ENCODE data around the gene FADS1. TPM values are rescaled to one million over a fixed set of nuclear protein-coding genes. Genes with fewer than 3 reads are reported as not detected.

Gene FADS1
- total RNA-seq, 3 donors from 2014 or later: 8.8 to 112 (median 15.1) TPM

- TF ChIP-seq, protein P1, sequence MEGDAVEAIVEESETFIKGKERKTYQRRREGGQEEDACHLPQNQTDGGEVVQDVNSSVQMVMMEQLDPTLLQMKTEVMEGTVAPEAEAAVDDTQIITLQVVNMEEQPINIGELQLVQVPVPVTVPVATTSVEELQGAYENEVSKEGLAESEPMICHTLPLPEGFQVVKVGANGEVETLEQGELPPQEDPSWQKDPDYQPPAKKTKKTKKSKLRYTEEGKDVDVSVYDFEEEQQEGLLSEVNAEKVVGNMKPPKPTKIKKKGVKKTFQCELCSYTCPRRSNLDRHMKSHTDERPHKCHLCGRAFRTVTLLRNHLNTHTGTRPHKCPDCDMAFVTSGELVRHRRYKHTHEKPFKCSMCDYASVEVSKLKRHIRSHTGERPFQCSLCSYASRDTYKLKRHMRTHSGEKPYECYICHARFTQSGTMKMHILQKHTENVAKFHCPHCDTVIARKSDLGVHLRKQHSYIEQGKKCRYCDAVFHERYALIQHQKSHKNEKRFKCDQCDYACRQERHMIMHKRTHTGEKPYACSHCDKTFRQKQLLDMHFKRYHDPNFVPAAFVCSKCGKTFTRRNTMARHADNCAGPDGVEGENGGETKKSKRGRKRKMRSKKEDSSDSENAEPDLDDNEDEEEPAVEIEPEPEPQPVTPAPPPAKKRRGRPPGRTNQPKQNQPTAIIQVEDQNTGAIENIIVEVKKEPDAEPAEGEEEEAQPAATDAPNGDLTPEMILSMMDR (IDR thresholded peaks at IDR 0.05): no peak
- no peak for TF ChIP-seq POLR2AphosphoS5 (IDR thresholded peaks at IDR 0.05)
- Histone ChIP-seq H3K27me3 (no peaks in the 10 kb centered on the region), H3K9me3 (no peaks in the 10 kb centered on the region), H3K4me3 (no peak overlapping the region), H3K36me3 (no peaks in the 10 kb centered on the region), H3K27ac (no peak overlapping the region), H3K4me1 (no peaks in the 10 kb centered on the region)
- intact Hi-C loops (cut with DNase I; ENCODE audit: low total_unique reads): no loop called here
- no peak for DNase-seq (ENCODE audit: low spot score in 2 of 2)
Measured at GRCh38 chr11:61753672-61754071, 63.1 kb downstream of the FADS1 start.

DNA sequence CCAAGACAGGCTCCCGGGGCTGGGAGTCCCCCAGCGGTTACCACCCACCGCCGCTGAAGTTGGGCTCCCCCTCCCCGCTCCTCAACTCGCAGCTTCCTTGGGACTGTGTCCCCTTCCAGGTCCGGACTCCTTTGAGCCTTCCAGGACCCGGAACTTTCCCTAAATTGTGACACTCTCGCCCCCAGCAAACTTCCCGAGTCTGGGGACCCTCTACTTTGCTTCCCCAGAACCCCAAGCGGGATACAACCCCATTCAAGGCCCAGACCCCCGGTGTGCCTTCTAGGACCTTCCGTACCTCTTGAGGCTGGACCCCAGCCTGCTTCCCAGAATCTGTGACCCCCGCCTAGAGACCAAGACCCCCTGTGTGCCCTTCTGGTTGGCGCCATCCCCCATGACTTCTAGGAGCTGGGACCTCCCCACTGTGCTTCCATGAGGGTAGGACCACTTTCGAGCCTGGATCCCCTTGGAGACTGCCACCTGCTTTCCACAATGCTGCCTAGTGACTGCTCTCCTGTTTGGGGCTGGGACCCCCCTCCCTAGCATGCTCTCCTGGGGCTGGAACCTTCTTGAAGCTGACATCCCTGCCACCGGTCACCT is 63.8 kb downstream of the FADS1 start:
- no peaks in the 10 kb centered on the region for H3K36me3 ChIP-seq
- DNase-seq (ENCODE audit: low spot score in 2 of 2): no peak
- no peaks in the 10 kb centered on the region for H3K9me3 ChIP-seq
- H3K27ac ChIP-seq: no peak overlapping the region
- no peaks in the 10 kb centered on the region for H3K27me3 ChIP-seq
- intact Hi-C loops (cut with DNase I; ENCODE audit: low total_unique reads): no loop called here
- no peaks in the 10 kb centered on the region for H3K4me1 ChIP-seq
- TF ChIP-seq POLR2A (IDR thresholded peaks at IDR 0.05) (no peak), POLR2AphosphoS5 (IDR thresholded peaks at IDR 0.05) (no peak)
- TF ChIP-seq, protein P1 (IDR thresholded peaks at IDR 0.05): no peak
- H3K4me3 ChIP-seq: peak overlapping the region; percentile 41 to 73 (median 53)

DNA sequence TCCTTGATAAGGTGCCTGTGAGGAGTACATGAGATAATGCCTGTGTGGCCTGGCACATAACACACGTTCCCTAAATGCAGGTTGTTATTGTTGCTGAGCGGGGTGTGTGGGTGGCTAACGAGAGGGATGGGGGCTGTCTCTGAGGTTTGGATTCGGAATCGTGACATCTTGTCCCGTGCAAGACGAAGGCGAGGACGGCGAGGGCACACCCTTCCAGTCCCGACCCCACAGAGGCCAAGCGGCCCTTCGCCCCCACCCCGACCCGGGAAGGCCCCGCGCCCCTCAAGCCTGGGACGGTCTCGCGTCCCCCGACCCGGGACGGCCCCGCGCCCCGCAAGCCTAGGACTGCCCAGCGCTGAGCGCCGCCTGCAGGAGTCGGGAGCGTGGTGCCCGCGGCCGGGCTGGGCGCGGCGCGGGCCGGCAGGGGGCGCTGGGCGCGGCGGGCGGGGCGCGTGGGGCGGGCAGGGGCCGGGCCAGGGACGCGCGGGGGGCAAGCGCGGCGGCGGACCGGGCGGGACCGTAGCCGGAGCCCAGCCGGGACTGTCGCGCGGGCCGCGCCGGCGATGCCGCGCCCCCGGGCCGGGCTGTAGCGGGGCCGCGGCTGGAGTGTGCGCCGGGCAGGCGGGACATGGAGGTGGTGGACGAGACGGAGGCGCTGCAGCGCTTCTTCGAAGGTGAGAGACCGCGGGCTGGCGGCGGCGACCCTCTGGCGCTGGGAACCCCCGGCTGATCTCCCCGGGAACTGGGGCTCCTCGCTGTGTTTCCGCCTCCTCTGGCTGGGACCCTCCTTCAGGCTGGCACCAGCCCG is 64.5 kb downstream of the FADS1 start, which contains the start of gene MYRF:
MYRF (plus strand) TSS at position 520 of the 808 bp plus-strand sequence; CDS start at position 629, 109 bp downstream.
- no peaks in the 10 kb centered on the region for H3K4me1 ChIP-seq
- no peak within 1 kb of the TSS for H3K27ac ChIP-seq
- TF ChIP-seq, protein P1 (IDR thresholded peaks at IDR 0.05): peak in 2 of 3 donors; percentile 10 to 41
- TF ChIP-seq POLR2AphosphoS5 (IDR thresholded peaks at IDR 0.05): no peak
- no peak for TF ChIP-seq POLR2A (IDR thresholded peaks at IDR 0.05)
- no peak for DNase-seq (ENCODE audit: low spot score in 2 of 2)
- intact Hi-C loops (cut with DNase I; ENCODE audit: low total_unique reads): no loop called here
- H3K9me3 ChIP-seq: no peaks in the 10 kb centered on the region
- peak within 1 kb of the TSS; percentile 41 to 73 (median 53) for H3K4me3 ChIP-seq
- no peaks in the 10 kb centered on the region for H3K27me3 ChIP-seq
- no peaks in the 10 kb centered on the region for H3K36me3 ChIP-seq

DNA sequence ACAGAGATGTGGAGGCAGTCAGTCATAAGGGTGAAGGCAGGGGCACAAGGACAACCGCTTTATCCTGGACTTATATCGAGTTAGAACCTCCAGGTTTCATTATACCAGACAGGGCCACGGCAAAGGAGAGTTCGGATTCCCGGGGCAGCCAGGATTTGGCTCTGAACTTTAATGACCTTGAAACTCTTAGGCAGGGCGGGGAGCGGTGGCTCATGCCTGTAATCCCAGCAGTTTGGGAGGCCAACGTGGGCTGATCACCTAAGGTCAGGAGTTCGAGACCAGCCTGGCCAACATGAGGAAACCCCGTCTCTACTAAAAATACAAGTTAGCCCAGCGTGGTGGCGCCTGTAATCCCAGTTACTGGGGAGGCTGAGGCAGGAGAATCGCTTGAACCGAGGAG is 65.4 kb downstream of the FADS1 start:
- DNase-seq (ENCODE audit: low spot score in 2 of 2): no peak
- H3K27me3 ChIP-seq: no peaks in the 10 kb centered on the region
- intact Hi-C loops (cut with DNase I; ENCODE audit: low total_unique reads): no loop called here
- H3K9me3 ChIP-seq: no peaks in the 10 kb centered on the region
- H3K36me3 ChIP-seq: no peaks in the 10 kb centered on the region
- H3K4me1 ChIP-seq: no peaks in the 10 kb centered on the region
- no peak overlapping the region for H3K4me3 ChIP-seq
- no peak overlapping the region for H3K27ac ChIP-seq
- TF ChIP-seq POLR2A (IDR thresholded peaks at IDR 0.05) (no peak), POLR2AphosphoS5 (IDR thresholded peaks at IDR 0.05) (no peak)
- TF ChIP-seq, protein P1 (IDR thresholded peaks at IDR 0.05): no peak

DNA sequence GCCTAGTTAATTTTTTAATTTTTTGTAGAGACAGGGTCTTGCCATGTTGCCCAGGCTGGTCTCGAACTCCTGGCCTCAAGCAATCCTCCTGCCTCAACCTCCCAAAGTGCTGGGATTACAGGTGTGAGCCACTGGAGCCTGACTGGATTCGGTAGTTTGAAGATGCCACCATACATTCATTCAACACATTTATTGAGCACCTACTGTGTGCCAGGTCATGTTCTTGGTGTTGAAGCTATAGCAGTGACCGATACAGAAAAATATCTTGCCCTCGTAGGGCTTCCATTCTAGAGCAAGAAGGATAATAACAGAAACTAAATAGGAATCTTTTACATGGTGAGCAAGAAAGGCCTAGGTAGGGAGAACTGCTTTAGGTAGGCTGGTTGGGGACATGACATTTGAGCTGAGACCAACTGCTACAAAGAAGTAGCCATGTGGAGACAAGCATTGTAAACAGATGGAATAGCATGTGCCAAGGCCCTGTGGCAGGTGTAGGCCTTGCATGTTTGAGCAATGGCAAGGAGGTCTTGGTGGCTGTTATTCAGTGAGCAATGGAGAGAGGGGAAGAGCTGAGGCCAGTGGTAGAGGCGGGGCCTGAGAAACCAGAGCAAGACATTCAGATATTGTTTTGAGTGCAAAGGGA is 66.1 kb downstream of the FADS1 start:
- H3K9me3 ChIP-seq: no peaks in the 10 kb centered on the region

More for the DNA sequence above, 66.1 kb downstream of the FADS1 start:
- TF ChIP-seq POLR2A (IDR thresholded peaks at IDR 0.05) (no peak), POLR2AphosphoS5 (IDR thresholded peaks at IDR 0.05) (no peak)
- TF ChIP-seq, protein P1 (IDR thresholded peaks at IDR 0.05): no peak
- Histone ChIP-seq H3K4me1 (no peaks in the 10 kb centered on the region), H3K4me3 (no peak overlapping the region), H3K27me3 (no peaks in the 10 kb centered on the region), H3K36me3 (no peaks in the 10 kb centered on the region), H3K27ac (no peak overlapping the region)
- no peak for DNase-seq (ENCODE audit: low spot score in 2 of 2)
- intact Hi-C loops (cut with DNase I; ENCODE audit: low total_unique reads): no loop called here
